ENCODE measurements around the gene RGL2. TPM values are rescaled to one million over a fixed set of nuclear protein-coding genes. Genes with fewer than 3 reads are reported as not detected.

Gene RGL2
- polyA plus RNA-seq, 1 experiment, result 21.9 TPM

- Histone ChIP-seq H3K27me3 (ENCODE audit: control insufficient read depth, insufficient read depth, low read length) (no peaks in the 10 kb centered on the region), H3K9me3 (ENCODE audit: control insufficient read depth, insufficient read depth, low read length) (peaks cover 4% of the 10 kb centered on the region; the same call in 1 of the 2 replicates), H3K27ac (ENCODE audit: low read depth, low read length) (peak within 1 kb of the TSS; percentile 94), H3K4me3 (ENCODE audit: low read depth, low read length) (peak within 1 kb of the TSS; percentile 95)
- ChIA-PET POLR2A (interaction anchor here (0.5 to 2.8 kb wide), 2 partner anchors 9 to 15 kb away, joined by 3 to 14 read pairs; partner anchors contain the start of gene RGL2), CTCF (interaction anchor here (3.0 kb wide), 1 partner anchor 15 kb away, joined by 14 read pairs; the partner anchor contains the start of gene RGL2)
- TF ChIP-seq, protein P1, sequence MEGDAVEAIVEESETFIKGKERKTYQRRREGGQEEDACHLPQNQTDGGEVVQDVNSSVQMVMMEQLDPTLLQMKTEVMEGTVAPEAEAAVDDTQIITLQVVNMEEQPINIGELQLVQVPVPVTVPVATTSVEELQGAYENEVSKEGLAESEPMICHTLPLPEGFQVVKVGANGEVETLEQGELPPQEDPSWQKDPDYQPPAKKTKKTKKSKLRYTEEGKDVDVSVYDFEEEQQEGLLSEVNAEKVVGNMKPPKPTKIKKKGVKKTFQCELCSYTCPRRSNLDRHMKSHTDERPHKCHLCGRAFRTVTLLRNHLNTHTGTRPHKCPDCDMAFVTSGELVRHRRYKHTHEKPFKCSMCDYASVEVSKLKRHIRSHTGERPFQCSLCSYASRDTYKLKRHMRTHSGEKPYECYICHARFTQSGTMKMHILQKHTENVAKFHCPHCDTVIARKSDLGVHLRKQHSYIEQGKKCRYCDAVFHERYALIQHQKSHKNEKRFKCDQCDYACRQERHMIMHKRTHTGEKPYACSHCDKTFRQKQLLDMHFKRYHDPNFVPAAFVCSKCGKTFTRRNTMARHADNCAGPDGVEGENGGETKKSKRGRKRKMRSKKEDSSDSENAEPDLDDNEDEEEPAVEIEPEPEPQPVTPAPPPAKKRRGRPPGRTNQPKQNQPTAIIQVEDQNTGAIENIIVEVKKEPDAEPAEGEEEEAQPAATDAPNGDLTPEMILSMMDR (IDR thresholded peaks at IDR 0.05; ENCODE audit: low read depth, low read length), result no peak
- DNase-seq (ENCODE audit: low read depth, low spot score), result no peak
Measured at GRCh38 chr6:33313709-33314514, 15.2 kb upstream of the RGL2 start, which contains the start of gene TAPBP. Gene TAPBP, minus strand, starts transcription at chr6:33314078. Its CDS starts 37 bp downstream, at chr6:33314041.

- TF ChIP-seq, protein P1 (IDR thresholded peaks at IDR 0.05; ENCODE audit: low read depth, low read length), result no peak
- peak overlapping the region; percentile 95 for H3K4me3 ChIP-seq (ENCODE audit: low read depth, low read length)
- peaks cover 4% of the 10 kb centered on the region; the same call in 1 of the 2 replicates for H3K9me3 ChIP-seq (ENCODE audit: control insufficient read depth, insufficient read depth, low read length)
- POLR2A ChIA-PET, result interaction anchor here (0.5 to 2.8 kb wide), 4 partner anchors 10 to 41 kb away, joined by 3 to 14 read pairs (median 8); partner anchors contain the start of genes RGL2, RPS18 and VPS52
- H3K27me3 ChIP-seq (ENCODE audit: control insufficient read depth, insufficient read depth, low read length), result no peaks in the 10 kb centered on the region
- H3K27ac ChIP-seq (ENCODE audit: low read depth, low read length), result peak overlapping the region; percentile 94
- no peak for DNase-seq (ENCODE audit: low read depth, low spot score)
- CTCF ChIA-PET, result interaction anchor here (3.0 kb wide), 1 partner anchor 14 kb away, joined by 14 read pairs; the partner anchor contains the start of gene RGL2
Measured at GRCh38 chr6:33313105-33313708, 14.5 kb upstream of the RGL2 start.

- Histone ChIP-seq H3K27me3 (ENCODE audit: control insufficient read depth, insufficient read depth, low read length) (no peaks in the 10 kb centered on the region), H3K9me3 (ENCODE audit: control insufficient read depth, insufficient read depth, low read length) (peaks cover 4% of the 10 kb centered on the region; the same call in 1 of the 2 replicates), H3K27ac (ENCODE audit: low read depth, low read length) (peak overlapping the region; percentile 94), H3K4me3 (ENCODE audit: low read depth, low read length) (peak overlapping the region; percentile 95)
- POLR2A ChIA-PET, result interaction anchor here (0.7 to 2.8 kb wide), 4 partner anchors 8 to 41 kb away, joined by 4 to 14 read pairs (median 8); partner anchors contain the start of genes RGL2, RPS18 and VPS52
- CTCF ChIA-PET, result interaction anchor here (1.4 to 3.0 kb wide), 2 partner anchors 13 to 78 kb away, joined by 6 to 14 read pairs; partner anchors contain the start of gene RGL2
- DNase-seq (ENCODE audit: low read depth, low spot score), result no peak
- TF ChIP-seq, protein P1 (IDR thresholded peaks at IDR 0.05; ENCODE audit: low read depth, low read length), result 0 out of 2 replicates have a peak, but pooled peaks have one; percentile 4
Measured at GRCh38 chr6:33312361-33313104, 13.8 kb upstream of the RGL2 start.

DNA sequence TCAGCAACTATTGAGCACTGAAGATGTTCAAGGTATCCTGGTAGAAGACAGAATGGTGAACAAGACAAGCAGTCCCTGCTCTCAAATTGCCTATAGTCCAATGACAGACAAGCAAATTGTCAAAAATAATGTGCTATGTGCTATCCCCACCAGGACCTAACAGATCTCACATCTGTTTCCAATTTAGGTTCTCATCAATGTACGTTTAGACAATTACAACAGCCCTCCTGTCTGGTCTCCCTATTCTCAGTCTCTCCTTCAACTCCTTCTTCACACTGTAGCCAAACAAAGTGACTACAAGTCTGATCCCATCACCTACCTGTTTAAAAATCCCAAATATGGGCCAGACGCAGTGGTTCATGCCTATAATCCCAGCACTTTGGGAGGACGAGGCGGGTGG is 7.6 kb upstream of the RGL2 start:
- TF ChIP-seq, protein P1 (IDR thresholded peaks at IDR 0.05; ENCODE audit: low read depth, low read length), result no peak
- no peak overlapping the region for H3K27ac ChIP-seq (ENCODE audit: low read depth, low read length)
- H3K4me3 ChIP-seq (ENCODE audit: low read depth, low read length), result no peak overlapping the region
- H3K27me3 ChIP-seq (ENCODE audit: control insufficient read depth, insufficient read depth, low read length), result no peaks in the 10 kb centered on the region
- ChIA-PET POLR2A (no interaction called here), CTCF (interaction anchor here (1.2 kb wide), 1 partner anchor 84 kb away, joined by 5 read pairs; no protein-coding TSS in a partner anchor)
- DNase-seq (ENCODE audit: low read depth, low spot score), result no peak
- no peaks in the 10 kb centered on the region for H3K9me3 ChIP-seq (ENCODE audit: control insufficient read depth, insufficient read depth, low read length)

Measured in AG04450 (cell line).